Right renal pelvis (tissue), 4 donors: ENCODE data around the gene PDK1. TPM values are rescaled to one million over a fixed set of nuclear protein-coding genes. Genes with fewer than 3 reads are reported as not detected.
A peak's percentile ranks its signal among the peaks of the same experiment; 100 is the strongest.
"Not testable (repeated sequence)": the region's sequence is repeated elsewhere in the genome, so short reads cannot be mapped to it uniquely, and the experiment has no call there.

Source experiments
- DNase-seq, 4 donors: peaks; one replicate each; pipeline ENCODE4 v3.0.0-alpha.2; 2013; ENCODE audit warnings: low read depth in 4 of 4, low spot score in 3 of 4, missing footprints in 1 of 4
- polyA plus RNA-seq, 4 donors: library from polyadenylated mRNA; unstranded; fragments of 120-200 nt; gene quantifications; one replicate each; pipeline ENCODE4 v1.2.1, GENCODE V29; 2013; ENCODE audit not compliant: insufficient read length in 4 of 4

Gene PDK1
- polyA plus RNA-seq: 10 to 100 TPM in 3 of 4 donors, 1 to 10 TPM in 1; 9.1 to 12.7 (median 11.4) TPM

GRCh38 chr2:172555522-172556283, at the start of gene PDK1:
Gene PDK1, plus strand, starts transcription at chr2:172556090. Its CDS starts 61 bp downstream, at chr2:172556151.
- peak; percentile 79 to 86 (median 82) for DNase-seq

DNA sequence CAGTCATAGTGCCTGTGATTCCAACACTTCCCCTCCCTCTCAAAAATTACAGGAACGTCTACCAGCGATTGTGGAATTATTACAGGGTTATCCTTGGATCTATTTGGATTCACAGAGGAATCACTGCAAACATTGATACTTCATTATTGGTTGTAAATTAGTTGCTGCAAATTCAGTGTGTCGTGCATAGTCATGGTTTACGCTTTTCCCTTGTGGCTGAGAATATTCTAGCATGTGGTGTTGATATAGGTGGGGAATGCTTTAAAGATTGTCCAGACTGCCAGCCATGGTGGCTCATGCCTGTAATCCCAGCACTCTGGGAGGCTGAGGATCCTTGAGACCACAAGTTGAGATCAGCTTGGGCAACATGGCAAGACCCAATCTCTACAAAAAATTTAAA, 48.7 kb upstream of the PDK1 start:
- no peak for DNase-seq

DNA sequence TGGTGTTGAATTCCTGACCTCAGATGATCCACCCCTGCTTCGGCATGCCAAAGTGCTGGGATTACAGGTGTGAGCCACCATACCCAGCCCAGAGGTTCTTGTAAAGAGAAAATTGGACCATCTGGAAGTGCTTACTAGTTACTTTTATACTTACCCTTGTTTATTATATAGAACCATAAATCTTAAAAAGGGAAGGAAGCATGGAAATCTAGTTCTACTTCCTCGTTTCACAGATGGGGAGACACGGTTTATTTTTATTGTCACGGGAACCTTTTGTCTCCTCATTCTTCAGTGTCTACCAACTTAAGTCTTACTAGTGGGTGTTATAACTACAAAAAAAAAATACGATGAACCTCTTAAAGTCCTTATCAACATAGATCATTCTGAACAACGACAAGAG, 45.8 kb upstream of the PDK1 start:
- DNase-seq: no peak

DNA sequence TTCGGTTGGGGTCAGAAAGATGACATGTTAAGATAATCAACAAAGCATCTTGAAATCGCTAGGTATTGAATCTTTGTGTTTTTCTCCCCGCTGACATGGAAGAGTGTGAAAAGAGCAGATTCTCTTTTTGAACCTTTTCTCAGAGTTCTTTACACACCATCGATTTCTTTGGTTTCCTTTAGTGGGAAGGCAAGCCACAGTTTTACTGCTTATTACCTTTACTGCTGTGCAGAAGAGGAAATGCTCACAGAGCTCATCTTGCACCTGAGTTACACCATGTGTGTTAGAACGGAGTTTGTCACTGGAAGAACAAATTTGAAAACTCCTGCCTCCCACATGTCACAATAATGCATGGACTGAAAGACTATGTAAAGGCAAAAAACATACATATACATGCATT, 45.3 kb upstream of the PDK1 start:
- no peak for DNase-seq

- DNase-seq: no peak
Observed at GRCh38 chr2:172512810-172513523, 42.9 kb upstream of the PDK1 start.

DNA sequence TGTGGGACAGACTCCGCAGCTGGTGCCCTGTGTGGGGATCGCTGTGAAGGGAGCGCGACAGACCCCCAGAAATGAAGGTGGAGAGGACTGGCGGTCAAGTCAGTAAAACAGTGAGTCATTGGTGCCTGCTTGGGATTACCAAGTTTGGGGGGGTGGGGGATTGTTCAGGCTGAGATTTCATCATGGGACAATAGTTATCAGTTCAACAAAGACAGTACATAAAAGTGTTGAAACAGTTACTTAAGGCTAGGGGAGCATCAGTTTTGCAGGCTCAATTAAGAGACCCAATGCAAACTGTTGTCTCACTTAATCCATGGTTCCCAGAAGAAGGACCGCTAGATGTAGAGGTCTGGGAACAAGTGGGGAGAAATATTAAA, 42.4 kb upstream of the PDK1 start:
- DNase-seq: no peak

- no peak for DNase-seq
Observed at GRCh38 chr2:172513935-172514586, 41.8 kb upstream of the PDK1 start.

GRCh38 chr2:172516299-172516698, 39.6 kb upstream of the PDK1 start:
- no peak for DNase-seq

DNA sequence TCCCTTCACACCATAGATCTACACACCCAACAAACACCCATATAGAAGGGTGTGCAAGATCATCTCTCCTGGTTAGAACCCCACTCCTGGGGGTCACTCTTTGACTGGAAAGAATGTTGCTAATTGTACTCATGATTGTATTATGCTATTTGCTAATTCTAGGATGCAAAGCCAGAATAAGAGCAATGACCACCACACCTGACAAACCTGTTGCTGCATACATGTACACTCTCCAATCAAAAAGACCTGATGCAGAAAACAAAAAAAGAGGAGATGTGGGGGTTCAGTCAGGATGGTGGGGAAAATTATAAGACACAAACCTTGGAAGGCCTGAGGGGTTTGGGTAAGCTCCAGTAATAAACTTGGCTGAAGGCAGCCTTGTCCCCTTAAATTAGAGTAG, 36.9 kb upstream of the PDK1 start:
- no peak for DNase-seq

- no peak for DNase-seq
Observed at GRCh38 chr2:172525601-172526000, 30.3 kb upstream of the PDK1 start.

- DNase-seq: no peak
Observed at GRCh38 chr2:172531309-172531708, 24.6 kb upstream of the PDK1 start.

DNA sequence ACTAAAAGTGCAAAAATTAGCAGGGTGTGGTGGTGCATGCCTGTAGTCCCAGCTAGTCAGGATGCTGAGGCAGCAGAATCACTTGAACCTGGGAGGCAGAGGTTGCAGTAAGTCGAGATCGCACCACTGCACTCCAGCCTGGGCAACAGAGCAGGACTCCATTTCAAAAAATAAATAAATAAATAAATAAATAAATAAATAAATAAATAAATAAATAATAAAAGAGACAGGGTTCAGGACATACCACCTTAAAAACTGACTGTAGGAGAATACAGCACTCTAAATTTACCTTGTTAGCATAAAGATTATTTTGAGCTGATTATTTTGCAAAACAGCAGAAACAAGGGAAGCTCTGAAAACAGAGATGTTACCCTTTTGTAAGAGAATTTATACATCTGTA, 23.4 kb upstream of the PDK1 start:
- DNase-seq: not testable (repeated sequence)

DNA sequence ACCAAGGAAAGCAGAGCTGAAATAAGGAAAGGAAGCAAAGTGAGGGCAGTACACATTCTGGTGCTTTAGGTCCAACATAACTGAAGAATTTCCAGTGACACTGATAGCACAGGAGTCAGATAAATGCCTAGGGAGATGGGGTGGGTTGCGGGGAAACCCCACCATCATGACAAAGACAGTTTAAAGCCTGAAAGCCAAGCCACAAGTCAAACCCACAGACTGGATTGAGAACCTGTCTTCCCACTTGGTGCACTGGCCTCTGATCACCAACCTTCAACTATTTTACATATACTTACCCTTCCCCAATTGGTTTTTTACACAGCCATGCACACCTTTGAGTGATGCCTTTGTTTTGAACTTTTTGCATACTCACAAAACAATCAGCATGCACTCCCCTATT, 22.2 kb upstream of the PDK1 start:
- no peak for DNase-seq

DNA sequence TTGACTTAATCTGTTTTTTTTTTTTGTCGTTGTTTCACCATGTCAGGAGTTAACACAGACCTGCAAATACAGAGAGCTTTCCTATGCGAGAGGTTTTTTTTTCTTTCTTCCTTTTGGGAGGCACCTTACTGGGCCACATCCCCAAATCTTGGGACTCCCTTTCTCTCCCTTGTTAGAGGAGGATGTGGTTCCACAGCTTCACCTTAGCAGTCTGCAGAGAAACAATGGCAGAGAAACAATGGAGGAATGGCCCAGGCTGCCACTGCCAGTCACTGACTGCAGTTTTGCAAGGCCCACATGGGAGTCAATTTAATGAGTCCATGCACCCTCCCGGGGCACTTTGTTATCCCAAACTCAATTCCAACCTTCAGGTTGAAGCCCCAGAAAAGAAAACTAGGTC, 20.8 kb upstream of the PDK1 start:
- no peak for DNase-seq

DNA sequence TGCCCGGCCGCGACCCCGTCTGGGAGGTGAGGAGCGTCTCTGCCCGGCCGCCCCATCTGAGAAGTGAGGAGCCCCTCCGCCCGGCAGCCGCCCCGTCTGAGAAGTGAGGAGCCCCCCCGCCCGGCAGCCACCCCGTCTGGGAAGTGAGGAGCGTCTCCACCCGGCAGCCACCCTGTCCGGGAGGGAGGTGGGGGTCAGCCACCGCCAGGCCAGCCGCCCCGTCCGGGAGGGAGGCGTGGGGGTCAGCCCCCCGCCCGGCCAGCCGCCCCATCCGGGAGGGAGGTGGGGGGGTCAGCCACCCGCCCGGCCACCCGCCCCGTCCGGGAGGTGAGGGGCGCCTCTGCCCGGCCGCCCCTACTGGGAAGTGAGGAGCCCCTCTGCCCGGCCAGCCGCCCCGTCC, 18.0 kb upstream of the PDK1 start:
- DNase-seq: not testable (repeated sequence)

- DNase-seq: no peak
Observed at GRCh38 chr2:172539767-172540166, 16.1 kb upstream of the PDK1 start.

GRCh38 chr2:172540421-172540820, 15.5 kb upstream of the PDK1 start:
- DNase-seq: no peak

- DNase-seq: no peak
Observed at GRCh38 chr2:172545408-172546075, 10.3 kb upstream of the PDK1 start.

DNA sequence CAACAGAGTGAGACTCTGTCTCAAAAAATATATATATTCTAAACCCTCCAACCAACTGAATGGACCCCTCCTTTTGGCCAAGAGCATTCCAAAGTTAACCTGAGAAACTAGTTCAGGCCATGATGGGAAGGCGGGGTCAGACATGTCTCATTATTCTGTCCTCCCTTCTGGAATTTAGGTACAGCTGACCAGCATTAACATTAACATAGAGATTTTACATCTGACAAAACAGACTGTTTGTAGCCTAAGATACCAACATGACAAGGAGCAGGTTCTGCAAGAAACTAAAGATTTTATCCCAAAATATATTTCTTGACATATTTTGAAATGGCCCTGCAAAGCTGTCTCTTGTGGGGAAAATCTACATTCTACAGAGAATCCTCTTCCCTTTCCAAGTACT, 6.8 kb upstream of the PDK1 start:
- no peak for DNase-seq

GRCh38 chr2:172549802-172550201, 6.1 kb upstream of the PDK1 start:
- DNase-seq: not testable (repeated sequence)

DNA sequence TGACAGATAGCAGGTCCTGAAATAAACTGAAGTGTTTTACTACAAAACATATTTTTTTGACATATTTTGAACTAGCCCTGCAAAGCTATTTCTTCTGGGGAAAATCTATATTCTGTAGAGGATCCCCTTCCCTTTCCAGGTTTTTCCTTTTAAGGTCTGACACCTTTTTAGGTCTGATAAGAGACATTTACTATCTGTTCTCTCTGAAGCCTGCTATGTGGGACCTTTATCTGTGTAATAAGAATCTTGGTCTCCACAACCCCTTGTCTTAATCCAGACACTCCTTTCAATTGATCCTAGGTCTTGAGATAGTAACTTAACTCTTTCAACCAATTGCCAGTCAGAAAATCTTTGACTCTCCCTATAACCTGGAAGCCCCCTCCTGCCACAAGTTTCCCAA, 5.5 kb upstream of the PDK1 start:
- DNase-seq: no peak
